ENCODE data around the gene GDF10. TPM values are rescaled to one million over a fixed set of nuclear protein-coding genes. Genes with fewer than 3 reads are reported as not detected.

Gene GDF10
- total RNA-seq, 2 experiments from 2014 or later: 0.16 to 0.22 TPM

GRCh38 chr10:47288916-47289495 lies 11.0 kb upstream of the GDF10 start:
- no peaks in the 10 kb centered on the region for H3K27me3 Mint-ChIP-seq
- H3K4me1 Mint-ChIP-seq (ENCODE audit: low read depth): peaks cover 32% of the 10 kb centered on the region
- TF ChIP-seq, protein P1, sequence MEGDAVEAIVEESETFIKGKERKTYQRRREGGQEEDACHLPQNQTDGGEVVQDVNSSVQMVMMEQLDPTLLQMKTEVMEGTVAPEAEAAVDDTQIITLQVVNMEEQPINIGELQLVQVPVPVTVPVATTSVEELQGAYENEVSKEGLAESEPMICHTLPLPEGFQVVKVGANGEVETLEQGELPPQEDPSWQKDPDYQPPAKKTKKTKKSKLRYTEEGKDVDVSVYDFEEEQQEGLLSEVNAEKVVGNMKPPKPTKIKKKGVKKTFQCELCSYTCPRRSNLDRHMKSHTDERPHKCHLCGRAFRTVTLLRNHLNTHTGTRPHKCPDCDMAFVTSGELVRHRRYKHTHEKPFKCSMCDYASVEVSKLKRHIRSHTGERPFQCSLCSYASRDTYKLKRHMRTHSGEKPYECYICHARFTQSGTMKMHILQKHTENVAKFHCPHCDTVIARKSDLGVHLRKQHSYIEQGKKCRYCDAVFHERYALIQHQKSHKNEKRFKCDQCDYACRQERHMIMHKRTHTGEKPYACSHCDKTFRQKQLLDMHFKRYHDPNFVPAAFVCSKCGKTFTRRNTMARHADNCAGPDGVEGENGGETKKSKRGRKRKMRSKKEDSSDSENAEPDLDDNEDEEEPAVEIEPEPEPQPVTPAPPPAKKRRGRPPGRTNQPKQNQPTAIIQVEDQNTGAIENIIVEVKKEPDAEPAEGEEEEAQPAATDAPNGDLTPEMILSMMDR (IDR thresholded peaks at IDR 0.05): no peak
- DNase-seq (no peak), ATAC-seq (ENCODE audit: poor library complexity) (no peak)
- H3K4me3 ChIP-seq (ENCODE audit: low read length): no peak overlapping the region
- H3K9me3 ChIP-seq (ENCODE audit: control insufficient read depth in 1 of 2, insufficient read depth in 1 of 2, low read length in 2 of 2): no peaks in the 10 kb centered on the region
- no peak overlapping the region for H3K27ac ChIP-seq (ENCODE audit: low read depth in 1 of 2, low read length in 2 of 2)
- H3K4me3 Mint-ChIP-seq: no peak overlapping the region
- POLR2A ChIA-PET: no interaction called here
- intact Hi-C loops (cut with DNase I, micrococcal nuclease): no loop called here
- H3K27ac Mint-ChIP-seq: no peak overlapping the region
- no peaks in the 10 kb centered on the region for H3K27me3 ChIP-seq (ENCODE audit: control insufficient read depth in 1 of 2, insufficient read depth in 2 of 2, low read length in 2 of 2)
- CTCF ChIA-PET: interaction anchor here (0.5 kb wide), 1 partner anchor 175 kb away, joined by 3 read pairs; no protein-coding TSS in a partner anchor
- H3K4me1 ChIP-seq (ENCODE audit: insufficient read depth, low read length): peaks cover 29% of the 10 kb centered on the region
- H3K36me3 Mint-ChIP-seq (ENCODE audit: low read depth): no peaks in the 10 kb centered on the region
- no peaks in the 10 kb centered on the region for H3K9me3 Mint-ChIP-seq
- no peaks in the 10 kb centered on the region for H3K36me3 ChIP-seq (ENCODE audit: insufficient read depth, low read length)

DNA sequence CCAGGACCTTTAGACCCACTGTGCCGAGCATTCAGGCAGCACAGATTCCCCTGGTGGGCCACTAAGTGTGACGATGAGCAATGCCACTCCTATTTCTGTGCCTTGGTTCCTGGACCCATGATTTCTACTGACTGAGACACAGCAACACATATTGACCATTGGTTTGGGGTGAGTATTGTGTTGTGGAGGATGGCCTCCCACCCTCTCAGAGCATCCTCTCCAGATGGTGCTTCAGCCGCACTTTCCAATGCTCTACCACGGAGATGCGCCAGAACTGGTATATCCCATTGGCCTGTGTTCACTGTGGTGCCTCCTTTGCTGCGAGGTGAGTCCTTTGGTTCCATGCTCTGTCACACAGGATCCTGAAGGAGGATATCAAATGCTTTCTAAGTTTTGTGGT lies 10.1 kb upstream of the GDF10 start:
- CTCF ChIA-PET: no interaction called here
- no peak overlapping the region for H3K27ac Mint-ChIP-seq

DNA sequence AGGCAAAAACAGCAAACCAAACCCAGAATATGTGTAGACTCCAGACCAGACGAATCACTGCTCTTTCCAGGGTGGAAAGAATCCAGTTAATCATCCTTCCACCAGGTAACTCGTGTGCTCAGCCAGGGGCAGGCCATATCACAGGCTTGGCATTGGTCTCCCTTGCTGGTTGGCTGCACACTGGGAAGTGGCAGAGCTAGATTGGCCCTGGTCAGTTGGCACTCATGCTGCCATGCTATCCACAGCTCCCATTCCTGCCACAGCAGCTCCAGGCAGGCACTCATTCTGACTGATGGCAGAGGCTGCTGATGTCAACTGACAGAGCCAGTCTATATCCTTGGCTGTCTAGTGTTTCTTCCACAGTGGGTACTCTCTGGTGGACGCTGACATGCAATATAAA lies 9.7 kb upstream of the GDF10 start:
- ChIA-PET POLR2A (no interaction called here), CTCF (no interaction called here)
- Histone ChIP-seq H3K27me3 (ENCODE audit: control insufficient read depth in 1 of 2, insufficient read depth in 2 of 2, low read length in 2 of 2) (no peaks in the 10 kb centered on the region), H3K27ac (ENCODE audit: low read depth in 1 of 2, low read length in 2 of 2) (no peak overlapping the region), H3K4me3 (ENCODE audit: low read length) (no peak overlapping the region), H3K36me3 (ENCODE audit: insufficient read depth, low read length) (no peaks in the 10 kb centered on the region), H3K9me3 (ENCODE audit: control insufficient read depth in 1 of 2, insufficient read depth in 1 of 2, low read length in 2 of 2) (no peaks in the 10 kb centered on the region), H3K4me1 (ENCODE audit: insufficient read depth, low read length) (peaks cover 24% of the 10 kb centered on the region)
- no peak for ATAC-seq (ENCODE audit: poor library complexity)
- no peaks in the 10 kb centered on the region for H3K27me3 Mint-ChIP-seq
- H3K4me1 Mint-ChIP-seq (ENCODE audit: low read depth): peaks cover 24% of the 10 kb centered on the region
- H3K27ac Mint-ChIP-seq: no peak overlapping the region
- no peaks in the 10 kb centered on the region for H3K9me3 Mint-ChIP-seq
- no peak overlapping the region for H3K4me3 Mint-ChIP-seq
- intact Hi-C loops (cut with DNase I, micrococcal nuclease): no loop called here
- DNase-seq: no peak
- no peaks in the 10 kb centered on the region for H3K36me3 Mint-ChIP-seq (ENCODE audit: low read depth)
- TF ChIP-seq, protein P1 (IDR thresholded peaks at IDR 0.05): no peak

More for the DNA sequence above, 10.1 kb upstream of the GDF10 start:
- Histone ChIP-seq H3K36me3 (ENCODE audit: insufficient read depth, low read length) (no peaks in the 10 kb centered on the region), H3K4me1 (ENCODE audit: insufficient read depth, low read length) (peaks cover 29% of the 10 kb centered on the region), H3K27ac (ENCODE audit: low read depth in 1 of 2, low read length in 2 of 2) (no peak overlapping the region), H3K27me3 (ENCODE audit: control insufficient read depth in 1 of 2, insufficient read depth in 2 of 2, low read length in 2 of 2) (no peaks in the 10 kb centered on the region), H3K9me3 (ENCODE audit: control insufficient read depth in 1 of 2, insufficient read depth in 1 of 2, low read length in 2 of 2) (no peaks in the 10 kb centered on the region), H3K4me3 (ENCODE audit: low read length) (no peak overlapping the region)
- TF ChIP-seq, protein P1 (IDR thresholded peaks at IDR 0.05): no peak
- no peaks in the 10 kb centered on the region for H3K36me3 Mint-ChIP-seq (ENCODE audit: low read depth)
- intact Hi-C loops (cut with DNase I, micrococcal nuclease): no loop called here
- ATAC-seq (ENCODE audit: poor library complexity) (no peak), DNase-seq (no peak)
- H3K4me3 Mint-ChIP-seq: no peak overlapping the region
- no peaks in the 10 kb centered on the region for H3K9me3 Mint-ChIP-seq
- POLR2A ChIA-PET: no interaction called here
- H3K4me1 Mint-ChIP-seq (ENCODE audit: low read depth): peaks cover 27% of the 10 kb centered on the region
- H3K27me3 Mint-ChIP-seq: no peaks in the 10 kb centered on the region
